ENCODE data around the gene ZFYVE16. TPM values are rescaled to one million over a fixed set of nuclear protein-coding genes. Genes with fewer than 3 reads are reported as not detected.

ZFYVE16 gene
- total and polyA plus RNA-seq, 2 of the 13 experiments (the other 11 are each of a cell fraction or from before 2014, with no cell fraction given), result 9.3 to 33.3 TPM

- TF ChIP-seq CEBPZ (IDR thresholded peaks at IDR 0.05; ENCODE audit: low read length), result no peak
- no peak for TF ChIP-seq DR1 (CRISPR knock-in tag; IDR thresholded peaks at IDR 0.05)
- no peak for TF ChIP-seq KLF11 (CRISPR knock-in tag; IDR thresholded peaks at IDR 0.05)
- TF ChIP-seq KLF6 (CRISPR knock-in tag; IDR thresholded peaks at IDR 0.05), result no peak
- TF ChIP-seq RORA (CRISPR knock-in tag; IDR thresholded peaks at IDR 0.05), result no peak
- no peak for TF ChIP-seq TCF7L2 (IDR thresholded peaks at IDR 0.05; ENCODE audit: low read depth, low read length)
- TF ChIP-seq ZFP37 (CRISPR knock-in tag; IDR thresholded peaks at IDR 0.05; ENCODE audit: borderline replicate concordance), result no peak
- no peak for TF ChIP-seq ESRRA (CRISPR knock-in tag; IDR thresholded peaks at IDR 0.05; ENCODE audit: low read depth)
- TF ChIP-seq ZNF580 (CRISPR knock-in tag; IDR thresholded peaks at IDR 0.05; ENCODE audit: borderline replicate concordance, low read depth), result no peak
- no peak for TF ChIP-seq ZNF841 (CRISPR knock-in tag; IDR thresholded peaks at IDR 0.05; ENCODE audit: borderline replicate concordance)
- TF ChIP-seq NFKB2 (CRISPR knock-in tag; IDR thresholded peaks at IDR 0.05; ENCODE audit: borderline replicate concordance), result no peak
- no peak for TF ChIP-seq ZNF672 (CRISPR knock-in tag; IDR thresholded peaks at IDR 0.05)
- TF ChIP-seq HMG20A (CRISPR knock-in tag; IDR thresholded peaks at IDR 0.05; ENCODE audit: borderline replicate concordance), result peak; percentile 60; the same call in 1 of the 2 replicates
- TF ChIP-seq, protein P1, sequence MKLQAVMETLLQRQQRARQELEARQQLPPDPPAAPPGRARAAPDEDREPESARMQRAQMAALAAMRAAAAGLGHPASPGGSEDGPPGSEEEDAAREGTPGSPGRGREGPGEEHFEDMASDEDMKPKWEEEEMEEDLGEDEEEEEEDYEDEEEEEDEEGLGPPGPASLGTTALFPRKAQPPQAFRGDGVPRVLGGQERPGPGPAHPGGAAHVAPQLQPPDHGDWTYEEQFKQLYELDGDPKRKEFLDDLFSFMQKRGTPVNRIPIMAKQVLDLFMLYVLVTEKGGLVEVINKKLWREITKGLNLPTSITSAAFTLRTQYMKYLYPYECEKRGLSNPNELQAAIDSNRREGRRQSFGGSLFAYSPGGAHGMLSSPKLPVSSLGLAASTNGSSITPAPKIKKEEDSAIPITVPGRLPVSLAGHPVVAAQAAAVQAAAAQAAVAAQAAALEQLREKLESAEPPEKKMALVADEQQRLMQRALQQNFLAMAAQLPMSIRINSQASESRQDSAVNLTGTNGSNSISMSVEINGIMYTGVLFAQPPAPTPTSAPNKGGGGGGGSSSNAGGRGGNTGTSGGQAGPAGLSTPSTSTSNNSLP (IDR thresholded peaks at IDR 0.05; ENCODE audit: low read depth, low read length), result no peak; the same call in 1 of the 2 replicates
- no peak for TF ChIP-seq KMT2B (CRISPR knock-in tag; IDR thresholded peaks at IDR 0.05)
- no peak for TF ChIP-seq SPEN (CRISPR knock-in tag; IDR thresholded peaks at IDR 0.05; ENCODE audit: low read depth)
- no peak for TF ChIP-seq PLRG1 (conservative IDR thresholded peaks at IDR 0.05)
- no peak for TF ChIP-seq ZNF24 (IDR thresholded peaks at IDR 0.05)
- TF ChIP-seq TBP (CRISPR knock-in tag; IDR thresholded peaks at IDR 0.05), result no peak
- TF ChIP-seq ZNF510 (CRISPR knock-in tag; IDR thresholded peaks at IDR 0.05; ENCODE audit: low read depth), result no peak
- peak; percentile 46; the same call in 1 of the 2 replicates for TF ChIP-seq FOXJ3 (CRISPR knock-in tag; IDR thresholded peaks at IDR 0.05; ENCODE audit: borderline replicate concordance)
- TF ChIP-seq ZSCAN20 (CRISPR knock-in tag; IDR thresholded peaks at IDR 0.05; ENCODE audit: borderline replicate concordance), result no peak
- TF ChIP-seq ZNF235 (CRISPR knock-in tag; IDR thresholded peaks at IDR 0.05; ENCODE audit: borderline replicate concordance), result no peak
- peak; percentile 77 for TF ChIP-seq ARID5B (CRISPR knock-in tag; IDR thresholded peaks at IDR 0.05)
These were observed 67.1 kb downstream of the ZFYVE16 start (continued) for GRCh38 chr5:80474929-80475328.
